HepG2 (cell line): ENCODE measurements around the gene TNS1. TPM values are rescaled to one million over a fixed set of nuclear protein-coding genes. Genes with fewer than 3 reads are reported as not detected.

Experiments
- AFF4 ChIP-seq: sonication (generic); formaldehyde crosslinking; IDR thresholded peaks from 2 replicates; pipeline ENCODE4 v1.4.0; 2020; ENCODE audit warnings: missing genetic modification reagents
- AGO2 ChIP-seq: fragments of 200-400 bp; formaldehyde crosslinking; optimal IDR thresholded peaks from 2 replicates; pipeline ENCODE3; 2017; ENCODE audit warnings: mild to moderate bottlenecking, low read depth, low read length, moderate library complexity
- GZF1 ChIP-seq: sonication (generic); formaldehyde crosslinking; IDR thresholded peaks from 2 replicates; pipeline ENCODE4 v1.5.1; 2020; ENCODE audit warnings: mild to moderate bottlenecking, missing genetic modification reagents
- KMT2A ChIP-seq: sonication (generic); formaldehyde crosslinking; IDR thresholded peaks from 2 replicates; pipeline ENCODE4 v1.4.0; 2020; ENCODE audit warnings: missing genetic modification reagents
- MED13 ChIP-seq: sonication (generic); formaldehyde crosslinking; IDR thresholded peaks from 2 replicates; pipeline ENCODE4 v1.5.0; 2020; ENCODE audit warnings: missing genetic modification reagents
- NKX3-1 ChIP-seq: sonication (generic); formaldehyde crosslinking; IDR thresholded peaks from 2 replicates; pipeline ENCODE4 v1.5.0; 2020; ENCODE audit warnings: missing genetic modification reagents
- PHF8 ChIP-seq: sonication (generic); formaldehyde crosslinking; IDR thresholded peaks from 2 replicates; pipeline ENCODE4 v1.5.0; 2020; ENCODE audit warnings: missing genetic modification reagents
- RARA ChIP-seq: IDR thresholded peaks from 2 replicates; pipeline ENCODE4 v1.6.1; 2016; ENCODE audit warnings: missing genetic modification reagents, missing compliant biosample characterization
- SAP130 ChIP-seq: IDR thresholded peaks from 2 replicates; pipeline ENCODE4 v1.6.1; 2016; ENCODE audit warnings: low read depth
- TCF7L2 ChIP-seq: IDR thresholded peaks from 2 replicates; pipeline ENCODE4 v1.6.1; 2011; ENCODE audit warnings: mild to moderate bottlenecking, low read depth, low read length, moderate library complexity
- ZFYVE20 ChIP-seq: sonication (generic); formaldehyde crosslinking; IDR thresholded peaks from 2 replicates; pipeline ENCODE4 v1.8.0; 2023; ENCODE audit warnings: low read depth, mild to moderate bottlenecking, moderate library complexity, missing genetic modification reagents, borderline replicate concordance
- ZMYM4 ChIP-seq: sonication (generic); formaldehyde crosslinking; IDR thresholded peaks from 2 replicates; pipeline ENCODE4 v1.8.1; 2023; ENCODE audit warnings: mild to moderate bottlenecking, missing genetic modification reagents
- ZNF318 ChIP-seq: sonication (generic); formaldehyde crosslinking; IDR thresholded peaks from 2 replicates; pipeline ENCODE4 v1.4.0; 2020; ENCODE audit warnings: mild to moderate bottlenecking, missing genetic modification reagents
- ZNF691 ChIP-seq: sonication (generic); formaldehyde crosslinking; IDR thresholded peaks from 2 replicates; pipeline ENCODE4 v1.4.0; 2020; ENCODE audit warnings: missing genetic modification reagents, low read depth, mild to moderate bottlenecking, borderline replicate concordance
- ZNF704 ChIP-seq: sonication (generic); formaldehyde crosslinking; IDR thresholded peaks from 2 replicates; pipeline ENCODE4 v1.8.1; 2023; ENCODE audit warnings: mild to moderate bottlenecking, inconsistent platforms, moderate library complexity, missing genetic modification reagents, borderline replicate concordance
- polyA plus RNA-seq, 8 experiments: library from polyadenylated mRNA; depleted of rRNA in 3 of 8; stranded (reverse) in 7 of 8; unstranded in 1 of 8; fragments of >200 nt; fragmentation: Illumina TruSeq in 4 of 8; extraction: Trizol in 4 of 8; gene quantifications; 2 replicates each; pipeline versions ENCODE4 v1.2.1 to v1.2.3, GENCODE V29; 2011 to 2016; ENCODE audit warnings: low read depth in 4 of 8, missing spikeins in 1 of 8, mixed read lengths in 1 of 8; ENCODE audit not compliant: insufficient read depth in 1 of 8
- total RNA-seq, 5 experiments: library from RNA; depleted of rRNA; stranded (reverse); fragments of >200 nt; fragmentation: Illumina TruSeq; extraction: Trizol; gene quantifications; 2 replicates each; pipeline ENCODE4 v1.2.3, GENCODE V29; 2016; ENCODE audit warnings: low read depth in 1 of 5

TNS1 gene
- total and polyA plus RNA-seq, 2 of the 13 experiments (the other 11 are each of a cell fraction or from before 2014, with no cell fraction given), result 1.9 to 118 TPM

- TF ChIP-seq MED13 (CRISPR knock-in tag), result no peak
- TF ChIP-seq ZMYM4, result peak; percentile 44; the same call in 1 of the 2 replicates
- peak; percentile 64 for TF ChIP-seq RARA (CRISPR knock-in tag)
- no peak for TF ChIP-seq ZFYVE20
- no peak; the same call in 1 of the 2 replicates for TF ChIP-seq KMT2A (CRISPR knock-in tag)
- TF ChIP-seq GZF1 (CRISPR knock-in tag), result no peak
- no peak for TF ChIP-seq AGO2
- TF ChIP-seq PHF8, result 0 out of 2 replicates have a peak, but pooled peaks have one; percentile 15
- no peak for TF ChIP-seq NKX3-1 (CRISPR knock-in tag)
- TF ChIP-seq TCF7L2, result no peak
- no peak for TF ChIP-seq ZNF318 (CRISPR knock-in tag)
- peak; percentile 89 for TF ChIP-seq SAP130 (CRISPR knock-in tag)
- TF ChIP-seq ZNF704 (CRISPR knock-in tag), result no peak; the same call in 1 of the 2 replicates
- peak; percentile 66; the same call in 1 of the 2 replicates for TF ChIP-seq ZNF691 (CRISPR knock-in tag)
- no peak for TF ChIP-seq AFF4 (CRISPR knock-in tag)
Measured at GRCh38 chr2:217899231-217900009, 103.4 kb downstream of the TNS1 start (continued).
